Measurements from ENCODE around the gene MERTK. TPM values are rescaled to one million over a fixed set of nuclear protein-coding genes. Genes with fewer than 3 reads are reported as not detected.

MERTK gene
- total RNA-seq, 2 experiments from 2014 or later, result 0.08 to 0.19 TPM

- POLR2A ChIA-PET, result no interaction called here
- DNase-seq, result no peak
- Mint-ChIP-seq H3K4me1 (ENCODE audit: low read depth) (peaks cover 11% of the 10 kb centered on the region), H3K36me3 (ENCODE audit: low read depth) (no peaks in the 10 kb centered on the region), H3K27me3 (no peaks in the 10 kb centered on the region), H3K4me3 (no peak overlapping the region), H3K9me3 (no peaks in the 10 kb centered on the region), H3K27ac (no peak overlapping the region)
- CTCF ChIA-PET, result no interaction called here
- no peak overlapping the region for H3K4me3 ChIP-seq (ENCODE audit: low read length)
- no peaks in the 10 kb centered on the region for H3K9me3 ChIP-seq (ENCODE audit: control insufficient read depth in 1 of 2, insufficient read depth in 1 of 2, low read length in 2 of 2)
- ATAC-seq (ENCODE audit: poor library complexity), result no peak
- H3K27me3 ChIP-seq (ENCODE audit: control insufficient read depth in 1 of 2, insufficient read depth in 2 of 2, low read length in 2 of 2), result no peaks in the 10 kb centered on the region
- no peak for TF ChIP-seq CTCF (IDR thresholded peaks at IDR 0.05)
- no peaks in the 10 kb centered on the region for H3K4me1 ChIP-seq (ENCODE audit: insufficient read depth, low read length)
- H3K36me3 ChIP-seq (ENCODE audit: insufficient read depth, low read length), result no peaks in the 10 kb centered on the region
- intact Hi-C loops (cut with DNase I, micrococcal nuclease), result no loop called here
- H3K27ac ChIP-seq (ENCODE audit: low read depth in 1 of 2, low read length in 2 of 2), result no peak overlapping the region
Observed at GRCh38 chr2:112003576-112004252, 105.3 kb downstream of the MERTK start.

- no peak for TF ChIP-seq CTCF (IDR thresholded peaks at IDR 0.05)
- no peak overlapping the region for H3K4me3 Mint-ChIP-seq
- no peak overlapping the region for H3K4me3 ChIP-seq (ENCODE audit: low read length)
- ChIA-PET POLR2A (no interaction called here), CTCF (no interaction called here)
- H3K9me3 ChIP-seq (ENCODE audit: control insufficient read depth in 1 of 2, insufficient read depth in 1 of 2, low read length in 2 of 2), result no peaks in the 10 kb centered on the region
- H3K27ac ChIP-seq (ENCODE audit: low read depth in 1 of 2, low read length in 2 of 2), result no peak overlapping the region
- no peaks in the 10 kb centered on the region for H3K36me3 Mint-ChIP-seq (ENCODE audit: low read depth)
- no peaks in the 10 kb centered on the region for H3K27me3 Mint-ChIP-seq
- no peaks in the 10 kb centered on the region for H3K9me3 Mint-ChIP-seq
- H3K4me1 Mint-ChIP-seq (ENCODE audit: low read depth), result peaks cover 11% of the 10 kb centered on the region
- H3K4me1 ChIP-seq (ENCODE audit: insufficient read depth, low read length), result no peaks in the 10 kb centered on the region
- H3K36me3 ChIP-seq (ENCODE audit: insufficient read depth, low read length), result no peaks in the 10 kb centered on the region
- peak in 3 of 14 experiments; percentile 23 to 67 (median 60) for DNase-seq
- intact Hi-C loops (cut with DNase I, micrococcal nuclease), result no loop called here
- H3K27me3 ChIP-seq (ENCODE audit: control insufficient read depth in 1 of 2, insufficient read depth in 2 of 2, low read length in 2 of 2), result no peaks in the 10 kb centered on the region
- no peak overlapping the region for H3K27ac Mint-ChIP-seq
- no peak for ATAC-seq (ENCODE audit: poor library complexity)
Observed at GRCh38 chr2:112004253-112004645, 105.8 kb downstream of the MERTK start.

GRCh38 chr2:112005406-112006075, 107.1 kb downstream of the MERTK start:
- TF ChIP-seq CTCF (IDR thresholded peaks at IDR 0.05), result no peak
- CTCF ChIA-PET, result interaction anchor here (1.3 kb wide), 1 partner anchor 10 kb away, joined by 3 read pairs; no protein-coding TSS in a partner anchor
- H3K4me1 ChIP-seq (ENCODE audit: insufficient read depth, low read length), result no peaks in the 10 kb centered on the region

More at GRCh38 chr2:112005406-112006075, 107.1 kb downstream of the MERTK start:
- no peaks in the 10 kb centered on the region for H3K27me3 Mint-ChIP-seq
- H3K4me3 Mint-ChIP-seq, result no peak overlapping the region
- intact Hi-C loops (cut with DNase I, micrococcal nuclease), result no loop called here
- DNase-seq (peak in 2 of 14 experiments; percentile 10 to 16), ATAC-seq (ENCODE audit: poor library complexity) (no peak)
- Histone ChIP-seq H3K36me3 (ENCODE audit: insufficient read depth, low read length) (no peaks in the 10 kb centered on the region), H3K4me3 (ENCODE audit: low read length) (no peak overlapping the region), H3K27me3 (ENCODE audit: control insufficient read depth in 1 of 2, insufficient read depth in 2 of 2, low read length in 2 of 2) (no peaks in the 10 kb centered on the region), H3K9me3 (ENCODE audit: control insufficient read depth in 1 of 2, insufficient read depth in 1 of 2, low read length in 2 of 2) (no peaks in the 10 kb centered on the region), H3K27ac (ENCODE audit: low read depth in 1 of 2, low read length in 2 of 2) (no peak overlapping the region)
- no peaks in the 10 kb centered on the region for H3K9me3 Mint-ChIP-seq
- POLR2A ChIA-PET, result no interaction called here
- H3K36me3 Mint-ChIP-seq (ENCODE audit: low read depth), result no peaks in the 10 kb centered on the region
- no peak overlapping the region for H3K27ac Mint-ChIP-seq
- peaks cover 10% of the 10 kb centered on the region for H3K4me1 Mint-ChIP-seq (ENCODE audit: low read depth)

All from CD4-positive, alpha-beta T cell (primary cell).